ENCODE data around the gene ATP6V1C2.
"Not testable (repeated sequence)": the region's sequence is repeated elsewhere in the genome, so short reads cannot be mapped to it uniquely, and the experiment has no call there.

DNA sequence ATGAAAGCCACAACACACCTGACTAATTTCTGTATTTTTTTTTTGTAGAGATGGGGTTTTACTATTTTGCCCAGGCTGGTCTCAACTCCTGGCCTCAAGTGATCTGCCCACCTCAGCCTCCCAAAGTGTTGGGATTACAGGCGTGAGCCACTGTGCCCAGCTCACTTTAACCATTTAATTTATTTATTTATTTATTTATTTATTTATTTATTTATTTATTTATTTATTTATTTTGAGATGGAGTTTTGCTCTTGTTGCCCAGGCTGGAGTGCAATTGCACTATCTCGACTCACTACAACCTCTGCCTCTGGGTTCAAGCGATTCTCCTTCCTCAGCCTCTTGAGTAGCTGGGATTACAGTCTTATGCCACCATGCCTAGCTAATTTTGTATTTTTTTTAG, 96.9 kb downstream of the ATP6V1C2 start:
- TF ChIP-seq CTCF, POLR2A (IDR thresholded peaks at IDR 0.05): not testable (repeated sequence)
